HG03175 (cell line): Measurements from ENCODE around the gene CIDEB.
"Not testable (repeated sequence)": the region's sequence is repeated elsewhere in the genome, so short reads cannot be mapped to it uniquely, and the experiment has no call there.

ENCODE experiments used
- ATAC-seq: cut with Tn5 transposase; IDR thresholded peaks from one replicate; pipeline ENCODE4 v1.9.1; 2021; ENCODE audit warnings: mild to moderate bottlenecking, moderate library complexity; ENCODE audit not compliant: unreplicated experiment

Gene CIDEB

GRCh38 chr14:24307575-24308341, at the start of gene CIDEB:
Gene CIDEB, minus strand, starts transcription at chr14:24307977. Its CDS starts 119 bp downstream, at chr14:24307858.
- no peak for ATAC-seq

- no peak for ATAC-seq
Measured at GRCh38 chr14:24356208-24356607, 48.4 kb upstream of the CIDEB start.

GRCh38 chr14:24355009-24355408, 47.2 kb upstream of the CIDEB start:
- ATAC-seq, result no peak

- ATAC-seq, result not testable (repeated sequence)
Measured at GRCh38 chr14:24354482-24354825, 46.7 kb upstream of the CIDEB start.

- ATAC-seq, result no peak
Measured at GRCh38 chr14:24353559-24354481, 46.0 kb upstream of the CIDEB start.

- ATAC-seq, result no peak
Measured at GRCh38 chr14:24351517-24351916, 43.7 kb upstream of the CIDEB start.

GRCh38 chr14:24349742-24350141, 42.0 kb upstream of the CIDEB start:
- no peak for ATAC-seq

- ATAC-seq, result no peak
Measured at GRCh38 chr14:24348186-24348585, 40.4 kb upstream of the CIDEB start.

GRCh38 chr14:24347134-24347533, 39.4 kb upstream of the CIDEB start:
- no peak for ATAC-seq

- no peak for ATAC-seq
Measured at GRCh38 chr14:24343795-24344660, 36.3 kb upstream of the CIDEB start.

- no peak for ATAC-seq
Measured at GRCh38 chr14:24342889-24343288, 35.1 kb upstream of the CIDEB start.

- ATAC-seq, result no peak
Measured at GRCh38 chr14:24340606-24341005, 32.8 kb upstream of the CIDEB start.

GRCh38 chr14:24339284-24340151, 31.7 kb upstream of the CIDEB start, which contains the start of gene RIPK3:
Gene RIPK3, minus strand, starts transcription at chr14:24339991. Its CDS starts 165 bp downstream, at chr14:24339826.
- ATAC-seq, result peak; percentile 87

GRCh38 chr14:24338843-24339242, 31.1 kb upstream of the CIDEB start:
- ATAC-seq, result no peak

GRCh38 chr14:24337824-24338175, 30.0 kb upstream of the CIDEB start:
- ATAC-seq, result no peak

- ATAC-seq, result no peak
Measured at GRCh38 chr14:24337144-24337823, 29.5 kb upstream of the CIDEB start.

- no peak for ATAC-seq
Measured at GRCh38 chr14:24335461-24336171, 27.8 kb upstream of the CIDEB start.

GRCh38 chr14:24334431-24335291, 26.9 kb upstream of the CIDEB start, which contains the start of gene ADCY4:
Gene ADCY4, minus strand, starts transcription at chr14:24335071. Its CDS starts 419 bp downstream, at chr14:24334652.
- ATAC-seq, result no peak
